BJ (cell line): Measurements from ENCODE around the gene CFAP92. TPM values are rescaled to one million over a fixed set of nuclear protein-coding genes. Genes with fewer than 3 reads are reported as not detected.

ENCODE experiments used
- CTCF ChIA-PET: fragments of 350-600 bp; formaldehyde crosslinking; extraction: SDS; loops from one replicate; lab custom pipeline; 2021; ENCODE audit warnings: antibody characterized with exemption, inconsistent platforms; lab: Yijun Ruan, JAX
- POLR2A ChIA-PET: fragments of 300-600 bp; sonication (Branson Sonifier 250); formaldehyde crosslinking; extraction: SDS; loops from one replicate; lab custom pipeline; 2021; ENCODE audit warnings: antibody characterized with exemption; lab: Charles Lee
- DNase-seq: peaks from one replicate; pipeline ENCODE4 v3.0.0-alpha.2; 2011; ENCODE audit warnings: low read depth
- H3K27me3 ChIP-seq: 2 replicates; pipeline ENCODE4 v1.6.0; 2011; ENCODE audit warnings: low read length; ENCODE audit not compliant: control insufficient read depth, insufficient read depth
- H3K36me3 ChIP-seq: 2 replicates; pipeline ENCODE4 v1.5.1; 2011; ENCODE audit warnings: low read length; ENCODE audit not compliant: control insufficient read depth, insufficient read depth
- H3K4me3 ChIP-seq: 2 replicates; pipeline ENCODE4 v1.5.1; 2011; ENCODE audit warnings: low read depth, mild to moderate bottlenecking, control low read depth, low read length
- CTCF ChIP-seq: IDR thresholded peaks from 2 replicates; pipeline ENCODE4 v1.5.1; 2011; ENCODE audit warnings: low read depth, mild to moderate bottlenecking, control low read depth, inconsistent platforms, low read length, moderate library complexity; ENCODE audit not compliant: insufficient read depth
- polyA plus RNA-seq: library from polyadenylated mRNA; depleted of rRNA; stranded (reverse); fragments of >200 nt; gene quantifications from 2 replicates; pipeline ENCODE4 v1.2.3, GENCODE V29; 2011

Gene CFAP92
- polyA plus RNA-seq, 1 experiment = not detected

DNA sequence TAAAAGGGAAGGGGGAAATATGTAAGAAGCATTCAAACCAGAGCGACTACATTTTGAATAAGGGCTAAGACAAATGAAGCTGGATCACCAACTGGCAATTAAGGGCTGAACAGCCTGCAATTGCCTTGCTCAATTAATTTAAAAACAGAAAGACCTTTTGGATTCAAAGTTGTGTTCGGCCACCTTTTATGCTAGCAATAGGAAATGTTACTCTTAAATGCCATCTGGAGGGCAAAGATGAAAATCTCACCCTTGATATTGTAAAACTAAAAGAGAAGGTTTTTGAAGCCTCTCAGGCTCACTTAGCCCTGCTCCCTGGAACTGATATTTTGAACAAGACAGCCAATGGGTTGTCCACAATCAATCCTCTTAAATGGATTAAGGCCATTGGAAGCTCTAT is 70.3 kb downstream of the CFAP92 start:
- Histone ChIP-seq H3K4me3 (no peak overlapping the region), H3K27me3 (no peaks in the 10 kb centered on the region), H3K36me3 (no peaks in the 10 kb centered on the region)
- DNase-seq = no peak
- CTCF ChIA-PET = no interaction called here
- TF ChIP-seq CTCF = no peak
- POLR2A ChIA-PET = no interaction called here

DNA sequence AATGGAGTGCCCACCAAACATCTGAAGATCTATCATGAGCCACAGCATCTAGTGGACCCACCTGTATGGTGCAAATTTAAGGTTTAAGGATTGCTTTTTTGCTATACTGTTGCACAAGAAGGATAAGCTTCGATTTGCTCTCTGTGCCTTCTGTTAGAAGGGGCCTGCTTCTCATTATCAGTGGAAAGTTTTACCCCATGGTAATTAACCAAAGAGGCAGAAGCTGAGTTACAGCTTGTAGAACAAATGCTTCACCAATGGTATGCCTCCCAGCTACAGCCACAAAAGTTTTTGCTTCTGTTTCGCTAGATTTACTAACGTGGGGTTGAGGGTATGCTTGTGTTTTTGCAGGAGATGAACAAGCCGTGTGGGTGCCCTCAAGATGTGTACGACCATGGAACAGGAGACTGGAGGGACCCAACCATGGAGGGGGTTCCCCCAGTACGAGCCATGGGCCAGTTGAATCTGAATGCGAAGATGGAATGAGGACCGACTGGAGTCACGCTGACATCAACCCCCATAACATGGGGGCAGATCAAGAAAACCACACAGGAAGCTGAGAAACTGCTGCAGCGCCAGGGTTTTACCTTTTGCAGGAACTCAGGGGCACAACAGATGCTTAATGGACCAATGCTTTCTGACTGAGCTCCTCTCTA is 70.9 kb downstream of the CFAP92 start:
- POLR2A ChIA-PET = no interaction called here
- Histone ChIP-seq H3K4me3 (no peak overlapping the region), H3K36me3 (no peaks in the 10 kb centered on the region), H3K27me3 (no peaks in the 10 kb centered on the region)
- TF ChIP-seq CTCF = no peak
- CTCF ChIA-PET = no interaction called here
- DNase-seq = no peak

DNA sequence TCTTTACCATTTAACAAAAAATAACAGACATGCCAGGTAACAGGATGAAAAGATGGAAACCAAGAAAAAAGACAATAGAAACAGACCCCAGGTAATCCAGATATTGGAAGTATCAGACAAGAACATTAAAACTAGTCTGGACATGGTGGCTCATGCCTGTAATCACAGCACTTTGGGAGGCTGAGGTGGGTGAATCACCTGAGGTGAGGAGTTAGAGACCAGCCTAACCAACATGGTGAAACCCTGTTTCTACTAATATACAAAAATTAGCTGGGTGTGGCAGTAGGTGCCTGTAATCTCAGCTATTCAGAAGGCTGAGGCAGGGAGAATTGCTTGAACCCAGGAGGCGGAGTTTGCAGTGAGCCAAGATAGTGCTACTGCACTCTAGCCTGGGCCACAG is 73.9 kb downstream of the CFAP92 start:
- Histone ChIP-seq H3K27me3 (no peaks in the 10 kb centered on the region), H3K4me3 (no peak overlapping the region), H3K36me3 (no peaks in the 10 kb centered on the region)
- no peak for TF ChIP-seq CTCF
- ChIA-PET CTCF (no interaction called here), POLR2A (no interaction called here)
- DNase-seq = no peak

GRCh38 chr3:128917291-128917690 is 76.6 kb downstream of the CFAP92 start:
- peaks cover 13% of the 10 kb centered on the region for H3K36me3 ChIP-seq
- TF ChIP-seq CTCF = 0 out of 2 replicates have a peak, but pooled peaks have one; percentile 9
- POLR2A ChIA-PET = no interaction called here
- no peaks in the 10 kb centered on the region for H3K27me3 ChIP-seq
- CTCF ChIA-PET = no interaction called here
- DNase-seq = no peak
- H3K4me3 ChIP-seq = no peak overlapping the region

DNA sequence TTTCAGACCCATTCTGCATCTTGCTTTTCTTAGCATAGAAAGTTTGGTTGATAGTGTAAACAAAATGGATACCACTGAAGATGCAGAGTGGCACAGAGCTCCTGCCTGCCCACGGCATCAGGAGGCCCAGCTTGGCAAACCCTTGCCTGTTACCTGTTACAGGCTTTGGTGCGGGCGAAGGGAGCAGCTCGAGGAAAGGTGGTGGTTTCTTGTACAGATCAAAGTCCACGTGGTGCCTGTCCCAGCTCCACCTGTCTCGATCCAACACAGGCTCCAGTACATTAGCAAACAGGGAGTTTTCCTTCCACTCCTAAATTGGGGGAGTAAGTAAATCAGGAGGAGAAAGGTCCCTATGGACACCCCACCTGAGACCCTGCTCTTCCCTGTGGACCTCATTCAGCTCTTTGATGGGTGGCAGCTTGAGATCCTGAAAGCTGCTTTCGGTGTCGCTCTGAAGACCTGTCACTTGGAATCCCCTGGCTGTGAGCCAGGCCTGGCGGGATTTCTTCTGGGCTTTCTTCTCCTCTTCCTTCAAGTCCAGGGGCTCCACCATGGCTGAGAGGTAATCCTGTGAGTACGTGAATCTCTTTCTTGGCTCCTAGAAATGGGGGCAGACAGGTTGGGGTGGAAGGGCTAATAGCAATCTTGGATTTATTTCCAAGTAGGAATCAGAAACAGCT is 78.8 kb downstream of the CFAP92 start:
- POLR2A ChIA-PET = no interaction called here
- no peak for DNase-seq
- TF ChIP-seq CTCF = no peak
- H3K27me3 ChIP-seq = no peaks in the 10 kb centered on the region
- no peak overlapping the region for H3K4me3 ChIP-seq
- CTCF ChIA-PET = no interaction called here
- peaks cover 16% of the 10 kb centered on the region for H3K36me3 ChIP-seq
